ENCODE measurements around the gene B4GALNT1.

The B4GALNT1 gene

DNA sequence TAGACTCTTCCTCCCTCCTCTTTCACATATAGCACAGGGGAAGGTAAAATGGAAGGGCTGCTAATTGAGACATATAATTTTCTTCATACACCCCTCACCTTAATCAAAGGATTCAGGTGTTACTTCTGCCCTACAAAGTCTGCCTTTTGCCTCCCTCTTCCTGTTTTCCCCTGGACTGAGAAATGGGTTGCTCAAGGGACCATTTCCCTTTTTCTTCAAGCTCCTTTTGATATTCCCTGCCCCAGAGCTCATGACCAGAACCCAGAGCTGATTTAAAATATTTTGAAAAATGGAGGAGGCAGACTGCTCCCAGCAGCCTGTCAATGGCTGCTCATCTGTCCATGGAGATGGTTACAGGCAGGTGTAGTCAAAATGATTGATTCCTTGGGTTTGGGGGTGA lies 48.3 kb downstream of the B4GALNT1 start:
- Histone ChIP-seq H3K9ac (ENCODE audit: low read depth, low read length) (no peak overlapping the region), H3K9me3 (ENCODE audit: control insufficient read depth, insufficient read depth, low read length) (no peaks in the 10 kb centered on the region), H3K36me3 (ENCODE audit: insufficient read depth, low read length) (no peaks in the 10 kb centered on the region; the same call in 1 of the 2 replicates), H3K4me1 (ENCODE audit: insufficient read depth, low read length) (no peaks in the 10 kb centered on the region)

DNA sequence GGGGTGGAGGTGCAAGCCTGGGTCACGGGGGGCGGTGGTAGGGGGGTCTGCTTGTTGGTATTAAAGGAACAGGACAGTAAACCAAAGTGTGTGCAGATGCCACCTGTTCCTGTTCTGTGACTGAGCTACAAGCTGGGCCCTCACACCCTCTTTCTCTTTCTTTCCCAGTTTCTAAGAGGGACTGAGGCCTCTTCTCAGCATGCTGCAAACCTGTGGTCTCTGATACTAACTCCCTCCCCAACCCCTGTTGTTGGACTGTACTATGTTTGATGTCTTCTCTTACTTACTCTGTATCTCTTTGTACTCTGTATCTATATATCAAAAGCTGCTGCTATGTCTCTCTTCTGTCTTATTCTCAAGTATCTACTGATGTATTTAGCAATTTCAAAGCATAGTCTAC lies 49.0 kb downstream of the B4GALNT1 start:
- no peaks in the 10 kb centered on the region for H3K4me1 ChIP-seq (ENCODE audit: insufficient read depth, low read length)
- H3K9ac ChIP-seq (ENCODE audit: low read depth, low read length): no peak overlapping the region
- no peaks in the 10 kb centered on the region; the same call in 1 of the 2 replicates for H3K36me3 ChIP-seq (ENCODE audit: insufficient read depth, low read length)
- H3K9me3 ChIP-seq (ENCODE audit: control insufficient read depth, insufficient read depth, low read length): no peaks in the 10 kb centered on the region

DNA sequence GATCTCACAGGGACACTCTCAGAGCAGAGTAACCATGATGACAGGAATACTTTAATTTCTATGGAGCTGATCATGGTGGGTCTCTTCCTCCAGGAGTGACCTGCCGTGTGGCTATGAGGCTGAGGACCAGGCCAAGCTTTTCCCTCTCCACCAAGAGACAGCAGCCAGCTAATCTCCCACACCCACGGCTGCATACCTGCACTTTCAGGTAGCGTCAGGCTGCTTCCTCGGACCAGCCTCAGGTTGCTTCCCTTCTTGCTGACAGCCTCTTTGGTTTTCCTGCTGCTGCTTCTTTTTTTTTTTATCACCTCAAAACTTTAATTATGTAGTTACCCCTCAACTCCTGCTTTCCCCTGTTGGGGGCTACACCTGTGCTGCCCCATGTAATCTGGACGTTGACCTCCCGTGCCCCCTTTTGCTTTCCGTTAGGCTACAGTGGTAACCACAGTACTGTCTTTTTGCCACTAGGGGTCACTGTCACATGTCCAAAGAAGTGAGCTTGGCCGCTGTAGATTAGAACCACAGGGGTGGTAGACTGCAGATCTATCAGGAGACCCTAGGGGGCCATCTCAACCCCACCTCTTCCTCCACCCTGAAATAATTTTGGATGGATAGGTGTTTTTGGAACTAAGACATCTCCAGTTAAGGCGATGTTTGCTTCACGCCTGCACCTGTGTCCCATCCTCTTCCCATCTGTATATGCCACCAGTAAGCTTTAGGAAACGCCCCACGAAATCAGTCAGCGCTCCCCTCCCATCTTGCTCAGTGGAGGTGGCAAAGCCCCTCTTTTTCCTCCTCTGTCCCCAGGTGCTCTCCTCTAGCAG lies 49.8 kb downstream of the B4GALNT1 start:
- Histone ChIP-seq H3K36me3 (ENCODE audit: insufficient read depth, low read length) (no peaks in the 10 kb centered on the region; the same call in 1 of the 2 replicates), H3K4me1 (ENCODE audit: insufficient read depth, low read length) (no peaks in the 10 kb centered on the region), H3K9ac (ENCODE audit: low read depth, low read length) (no peak overlapping the region), H3K9me3 (ENCODE audit: control insufficient read depth, insufficient read depth, low read length) (no peaks in the 10 kb centered on the region)

DNA sequence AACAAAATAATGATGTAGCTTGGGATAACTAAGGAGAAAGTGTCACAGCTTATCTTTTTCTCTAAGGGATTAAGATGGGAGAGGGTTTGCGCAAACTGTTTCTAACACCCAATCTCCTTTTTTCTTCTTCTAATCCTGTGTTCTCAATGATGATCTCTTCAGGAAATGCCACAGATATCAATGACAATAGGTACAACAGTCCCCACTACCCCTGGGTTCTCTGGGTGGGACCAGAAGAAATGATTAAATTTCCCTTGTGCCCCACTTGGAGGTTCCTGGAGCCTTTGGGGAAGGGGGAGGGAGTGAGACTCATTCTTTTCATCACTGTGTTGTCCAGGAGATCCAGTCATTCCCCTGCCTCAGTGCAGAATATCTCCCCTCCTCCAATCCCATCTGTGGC lies 50.6 kb downstream of the B4GALNT1 start:
- Histone ChIP-seq H3K9ac (ENCODE audit: low read depth, low read length) (no peak overlapping the region), H3K9me3 (ENCODE audit: control insufficient read depth, insufficient read depth, low read length) (no peaks in the 10 kb centered on the region), H3K4me1 (ENCODE audit: insufficient read depth, low read length) (no peaks in the 10 kb centered on the region), H3K36me3 (ENCODE audit: insufficient read depth, low read length) (no peaks in the 10 kb centered on the region; the same call in 1 of the 2 replicates)

DNA sequence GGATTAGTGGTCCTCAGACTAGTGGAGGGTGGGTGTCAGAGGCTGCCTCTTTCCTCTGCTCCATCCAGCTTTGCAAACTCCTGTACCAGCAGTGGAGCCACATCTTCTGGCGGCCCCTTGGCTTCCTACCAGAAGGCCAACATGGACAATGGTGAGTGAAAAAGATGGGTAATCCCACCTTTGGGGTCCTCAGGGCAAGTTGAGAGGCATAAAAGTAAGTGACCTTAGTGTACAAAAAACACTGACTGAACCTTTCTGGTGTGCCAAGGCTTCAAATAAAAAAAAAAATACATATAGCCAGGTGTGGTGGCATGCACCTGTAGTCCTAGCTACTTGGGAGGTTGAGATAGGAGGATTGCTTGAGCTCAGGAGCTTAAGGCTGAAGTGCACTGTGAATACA lies 51.2 kb downstream of the B4GALNT1 start:
- no peaks in the 10 kb centered on the region for H3K9me3 ChIP-seq (ENCODE audit: control insufficient read depth, insufficient read depth, low read length)
- no peaks in the 10 kb centered on the region for H3K4me1 ChIP-seq (ENCODE audit: insufficient read depth, low read length)
- H3K36me3 ChIP-seq (ENCODE audit: insufficient read depth, low read length): no peaks in the 10 kb centered on the region; the same call in 1 of the 2 replicates
- H3K9ac ChIP-seq (ENCODE audit: low read depth, low read length): no peak overlapping the region

DNA sequence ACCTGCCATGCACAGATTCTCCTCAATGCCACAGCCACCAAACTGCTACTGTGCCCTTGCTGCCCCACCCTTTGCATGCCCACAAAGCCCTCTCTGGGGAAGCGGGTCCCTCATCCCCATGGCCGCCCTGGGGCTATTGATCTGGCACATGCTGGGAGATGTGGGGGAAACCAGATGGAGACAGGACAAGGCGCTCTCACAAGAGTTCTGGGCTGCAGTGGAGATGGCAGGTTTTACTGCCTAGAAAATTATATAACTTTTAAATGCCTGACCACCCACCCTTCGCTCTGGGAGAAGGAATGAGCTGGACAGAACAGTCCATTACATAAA lies 52.6 kb downstream of the B4GALNT1 start:
- no peaks in the 10 kb centered on the region; the same call in 1 of the 2 replicates for H3K36me3 ChIP-seq (ENCODE audit: insufficient read depth, low read length)
- no peaks in the 10 kb centered on the region for H3K9me3 ChIP-seq (ENCODE audit: control insufficient read depth, insufficient read depth, low read length)
- no peak overlapping the region for H3K9ac ChIP-seq (ENCODE audit: low read depth, low read length)
- H3K4me1 ChIP-seq (ENCODE audit: insufficient read depth, low read length): no peaks in the 10 kb centered on the region

DNA sequence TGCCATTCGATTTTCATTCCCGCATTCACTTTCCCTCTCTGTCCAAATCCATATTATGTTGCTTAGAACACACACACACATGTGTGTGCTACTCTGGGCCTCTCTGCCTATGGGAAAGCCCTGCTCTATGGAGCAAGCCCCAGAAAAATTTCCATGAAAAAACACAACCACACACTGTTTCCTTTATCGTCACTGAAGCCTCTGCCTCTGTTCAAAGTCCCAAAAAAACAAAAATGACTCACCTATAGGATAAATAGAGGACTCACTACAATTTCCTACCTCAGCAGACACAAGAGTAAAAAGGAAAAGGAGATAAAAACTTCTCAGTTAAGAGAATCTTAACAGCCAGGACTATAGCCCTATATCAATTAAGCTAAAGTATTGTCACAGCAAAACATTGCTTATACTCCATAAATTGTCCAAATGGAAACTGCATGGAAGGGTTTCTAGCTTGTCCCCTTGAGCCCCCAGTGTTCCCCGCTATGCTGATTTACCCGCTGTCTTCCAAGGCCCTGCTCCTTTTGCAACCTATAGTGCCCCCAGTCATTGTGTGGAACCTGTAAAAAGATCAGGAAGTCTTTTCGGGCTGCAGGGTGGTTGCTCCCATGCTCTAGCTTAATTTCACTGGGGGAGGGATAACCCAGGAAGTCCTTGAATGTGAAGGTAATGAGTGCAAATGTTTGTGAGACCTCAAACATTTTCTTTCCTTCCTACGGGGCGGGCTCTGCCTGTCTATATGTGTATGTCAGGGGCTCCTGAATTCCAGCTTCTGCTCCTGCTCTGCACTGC lies 53.1 kb downstream of the B4GALNT1 start:
- Histone ChIP-seq H3K4me1 (ENCODE audit: insufficient read depth, low read length) (no peaks in the 10 kb centered on the region), H3K9me3 (ENCODE audit: control insufficient read depth, insufficient read depth, low read length) (no peaks in the 10 kb centered on the region), H3K9ac (ENCODE audit: low read depth, low read length) (no peak overlapping the region), H3K36me3 (ENCODE audit: insufficient read depth, low read length) (no peaks in the 10 kb centered on the region; the same call in 1 of the 2 replicates)

DNA sequence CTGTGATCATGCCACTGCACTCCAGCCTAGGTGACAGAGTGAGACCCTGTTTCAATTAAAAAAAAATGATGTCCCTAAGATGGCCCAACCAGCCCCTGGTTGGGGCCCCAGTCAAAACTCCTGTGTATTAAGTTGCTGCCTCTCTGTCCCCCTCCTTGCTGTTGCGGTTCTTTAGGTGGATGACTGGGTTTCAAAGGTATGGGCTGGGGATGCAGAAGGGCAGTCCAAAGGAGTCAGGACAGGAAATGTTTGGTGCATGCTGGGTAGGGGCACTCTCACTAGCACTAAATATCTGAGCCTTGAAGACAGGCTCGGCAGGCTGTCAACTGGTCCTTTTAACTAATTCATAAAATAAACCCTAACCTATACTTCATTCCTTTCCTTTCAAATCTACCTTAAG lies 54.0 kb downstream of the B4GALNT1 start:
- no peak overlapping the region for H3K9ac ChIP-seq (ENCODE audit: low read depth, low read length)

DNA sequence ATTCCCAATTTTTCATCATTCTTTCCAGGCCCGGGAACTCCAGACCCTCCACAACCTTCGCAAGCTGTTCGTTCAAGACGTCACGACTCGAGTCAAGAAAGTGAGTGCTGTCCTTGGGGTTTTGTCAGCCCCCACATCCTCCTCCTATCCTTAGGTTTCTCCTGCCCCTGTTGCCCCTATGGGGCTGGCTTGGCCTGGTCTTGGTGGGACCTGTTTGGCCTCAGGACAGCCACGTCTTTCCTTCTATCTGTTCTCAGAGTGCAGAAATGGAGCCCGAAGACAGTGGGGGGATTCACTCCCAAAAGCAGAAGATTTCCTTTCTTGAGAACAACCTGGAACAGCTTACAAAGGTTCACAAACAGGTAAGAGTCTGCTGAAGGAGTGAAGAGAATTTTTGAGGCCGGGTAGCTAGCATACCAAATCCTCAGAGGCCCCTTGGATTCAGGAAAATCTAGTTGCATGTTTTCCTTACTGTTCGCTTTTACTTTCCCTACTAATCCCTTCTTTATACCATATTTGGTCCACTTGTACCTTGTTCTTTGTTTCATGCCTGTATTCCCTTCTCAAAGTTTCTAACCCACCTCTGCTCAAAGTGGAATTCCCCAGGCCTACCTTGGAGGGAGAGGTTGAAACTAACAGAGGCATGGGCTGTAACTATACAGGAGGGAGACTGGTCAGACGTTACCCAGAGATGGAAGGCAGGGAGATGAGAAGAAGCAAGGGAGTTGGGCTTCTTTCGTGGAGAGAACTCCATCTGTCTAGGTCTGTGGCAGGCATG lies 54.8 kb downstream of the B4GALNT1 start:
- Histone ChIP-seq H3K9me3 (ENCODE audit: control insufficient read depth, insufficient read depth, low read length) (no peaks in the 10 kb centered on the region), H3K4me1 (ENCODE audit: insufficient read depth, low read length) (no peaks in the 10 kb centered on the region), H3K36me3 (ENCODE audit: insufficient read depth, low read length) (no peaks in the 10 kb centered on the region; the same call in 1 of the 2 replicates)

More for the DNA sequence above, 54.0 kb downstream of the B4GALNT1 start:
- Histone ChIP-seq H3K4me1 (ENCODE audit: insufficient read depth, low read length) (no peaks in the 10 kb centered on the region), H3K9me3 (ENCODE audit: control insufficient read depth, insufficient read depth, low read length) (no peaks in the 10 kb centered on the region), H3K36me3 (ENCODE audit: insufficient read depth, low read length) (no peaks in the 10 kb centered on the region; the same call in 1 of the 2 replicates)

DNA sequence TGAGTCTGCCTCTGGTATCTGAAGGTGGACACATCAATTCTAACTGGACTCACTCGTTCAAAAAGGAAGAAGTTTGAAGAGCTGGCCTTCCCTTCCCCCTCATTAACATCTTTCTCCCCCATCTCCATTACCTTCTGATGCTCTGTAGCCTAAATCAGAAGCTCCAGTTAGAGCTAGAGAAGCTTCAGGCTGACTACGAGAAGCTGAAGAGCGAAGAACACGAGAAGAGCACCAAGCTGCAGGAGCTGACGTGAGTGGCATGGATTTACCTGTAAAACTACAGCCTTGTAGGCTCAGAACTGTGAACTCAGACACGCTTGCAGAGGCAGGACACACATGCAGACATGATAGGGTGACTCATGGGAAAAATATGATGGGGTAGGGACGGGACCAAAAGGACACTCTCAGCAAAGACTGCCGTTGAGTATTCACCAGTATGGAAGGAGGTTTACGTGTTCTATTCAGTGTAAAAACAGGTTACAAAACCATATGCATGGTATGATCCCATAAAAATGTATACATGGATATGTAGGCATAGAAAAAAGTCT lies 56.3 kb downstream of the B4GALNT1 start:
- no peak overlapping the region for H3K9ac ChIP-seq (ENCODE audit: low read depth, low read length)
- no peaks in the 10 kb centered on the region; the same call in 1 of the 2 replicates for H3K36me3 ChIP-seq (ENCODE audit: insufficient read depth, low read length)
- H3K9me3 ChIP-seq (ENCODE audit: control insufficient read depth, insufficient read depth, low read length): no peaks in the 10 kb centered on the region
- H3K4me1 ChIP-seq (ENCODE audit: insufficient read depth, low read length): no peaks in the 10 kb centered on the region

More for the DNA sequence above, 54.8 kb downstream of the B4GALNT1 start:
- H3K9ac ChIP-seq (ENCODE audit: low read depth, low read length): no peak overlapping the region

Data from ES-I3 (cell line).